Activated T-helper 2 cell treated with anti-CD3 and anti-CD28 coated beads, Interferon-gamma antibody, Interleukin-2, Interleukin-4, amounts not matched to agents 10 μg/mL and 5 μg/mL and 100 μg/mL, durations not matched to agents 14 hours and 24 hours and 36 hours (primary cell): ENCODE measurements around the gene TACC3. TPM values are rescaled to one million over a fixed set of nuclear protein-coding genes. Genes with fewer than 3 reads are reported as not detected.

Experiments
- DNase-seq: peaks from one replicate; pipeline ENCODE4 v3.0.0; 2021; ENCODE audit warnings: low spot score
- H3K27ac Mint-ChIP-seq: one replicate; pipeline ENCODE4 v1.8.0; 2021; ENCODE audit warnings: mixed read lengths
- H3K27me3 Mint-ChIP-seq: one replicate; pipeline ENCODE4 v1.8.0; 2021; ENCODE audit warnings: low read depth, mixed read lengths
- H3K36me3 Mint-ChIP-seq: one replicate; pipeline ENCODE4 v1.8.0; 2021; ENCODE audit warnings: low read depth, mixed read lengths
- H3K4me1 Mint-ChIP-seq: one replicate; pipeline ENCODE4 v1.8.0; 2021; ENCODE audit warnings: low read depth, mixed read lengths
- H3K4me3 Mint-ChIP-seq: one replicate; pipeline ENCODE4 v1.8.0; 2021; ENCODE audit warnings: low read depth, mild to moderate bottlenecking, moderate library complexity, mixed read lengths
- H3K9me3 Mint-ChIP-seq: one replicate; pipeline ENCODE4 v1.8.0; 2021; ENCODE audit warnings: mixed read lengths
- intact Hi-C: fragments of 100-400 bp; cut with micrococcal nuclease; formaldehyde crosslinking; loops from one replicate; pipeline ENCODE4 v1.15.1; 2023
- total RNA-seq: library from RNA; stranded (reverse); gene quantifications from 2 replicates; pipeline ENCODE4 v1.2.3, GENCODE V29; 2022

TACC3 gene
- total RNA-seq, 1 donor from 2014 or later: 137 TPM

DNA sequence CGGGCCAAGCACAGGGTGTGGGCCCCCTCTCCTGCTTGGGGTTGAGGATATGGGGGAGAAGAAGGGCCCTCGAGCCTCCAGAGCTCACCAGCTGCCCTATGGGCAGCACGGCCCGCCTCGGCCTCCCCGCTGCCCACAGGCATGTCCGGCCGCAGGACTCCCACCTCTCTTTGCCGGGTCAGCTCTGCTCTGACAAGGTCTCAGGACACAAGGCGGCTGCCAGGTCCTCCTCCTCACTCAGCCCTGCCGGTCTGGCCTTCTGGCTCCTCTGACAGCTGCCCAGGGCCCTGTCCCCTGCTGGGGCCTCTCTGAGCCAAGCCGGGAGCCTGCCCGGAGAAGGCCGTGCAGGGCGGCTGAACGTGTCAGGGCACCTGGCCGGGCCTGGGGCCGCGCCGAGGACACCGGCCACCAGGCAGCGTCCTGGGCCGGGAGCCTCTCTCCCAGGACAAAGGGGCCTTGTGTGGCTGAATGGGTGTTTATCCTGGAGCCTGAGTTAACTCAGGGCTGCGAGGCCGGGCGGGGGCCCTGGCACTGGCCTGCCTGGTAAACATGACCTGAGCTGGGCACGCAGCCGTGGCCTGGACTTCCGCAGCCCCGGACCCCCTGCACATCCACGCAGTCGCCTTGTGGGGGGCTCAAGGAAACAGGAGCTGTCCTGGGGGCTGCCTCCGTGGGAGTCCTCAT is 25.7 kb downstream of the TACC3 start:
- intact Hi-C loops: loop anchor here (2.0 kb wide), 1 partner anchor 152 kb away; no protein-coding TSS in a partner anchor

GRCh38 chr4:1747603-1747967 is 26.3 kb downstream of the TACC3 start:
- no peak overlapping the region for H3K27ac Mint-ChIP-seq
- intact Hi-C loops: loop anchor here (2.0 kb wide), 1 partner anchor 151 kb away; no protein-coding TSS in a partner anchor
- no peaks in the 10 kb centered on the region for H3K4me1 Mint-ChIP-seq
- peaks cover 19% of the 10 kb centered on the region for H3K36me3 Mint-ChIP-seq
- no peaks in the 10 kb centered on the region for H3K9me3 Mint-ChIP-seq
- no peak overlapping the region for H3K4me3 Mint-ChIP-seq
- H3K27me3 Mint-ChIP-seq: no peaks in the 10 kb centered on the region
- DNase-seq: no peak

More for the DNA sequence above, 25.7 kb downstream of the TACC3 start:
- no peaks in the 10 kb centered on the region for H3K9me3 Mint-ChIP-seq
- H3K4me3 Mint-ChIP-seq: no peak overlapping the region
- H3K36me3 Mint-ChIP-seq: peaks cover 22% of the 10 kb centered on the region
- no peaks in the 10 kb centered on the region for H3K27me3 Mint-ChIP-seq
- no peaks in the 10 kb centered on the region for H3K4me1 Mint-ChIP-seq
- no peak overlapping the region for H3K27ac Mint-ChIP-seq
- no peak for DNase-seq

GRCh38 chr4:1748465-1748995 is 27.2 kb downstream of the TACC3 start:
- Mint-ChIP-seq H3K4me1 (no peaks in the 10 kb centered on the region), H3K27ac (no peak overlapping the region), H3K4me3 (no peak overlapping the region), H3K9me3 (no peaks in the 10 kb centered on the region), H3K36me3 (peaks cover 16% of the 10 kb centered on the region), H3K27me3 (no peaks in the 10 kb centered on the region)
- intact Hi-C loops: loop anchor here (1.0 kb wide), 1 partner anchor 62 kb away; no protein-coding TSS in a partner anchor
- DNase-seq: peak; percentile 73

DNA sequence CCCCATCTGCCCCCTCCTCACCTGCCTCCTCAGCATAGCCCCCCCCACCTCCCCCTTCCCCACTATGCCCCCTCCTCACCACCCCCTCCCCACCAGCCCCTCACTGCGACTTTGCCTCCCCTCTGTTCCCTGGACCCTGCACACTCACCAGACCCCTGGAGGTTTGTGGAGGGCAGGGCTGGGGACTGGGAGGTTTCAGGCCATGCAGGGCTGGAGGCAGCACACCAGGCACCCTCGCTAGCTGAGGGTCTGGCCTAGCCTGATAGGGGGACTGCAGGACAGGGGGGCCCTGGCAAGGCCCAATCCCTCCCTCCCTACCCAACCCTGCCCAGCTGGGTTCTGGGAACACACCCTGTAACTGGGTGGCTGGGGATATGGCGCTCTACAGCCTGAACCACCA is 28.0 kb downstream of the TACC3 start:
- intact Hi-C loops: no loop called here
- no peak overlapping the region for H3K4me3 Mint-ChIP-seq
- H3K27ac Mint-ChIP-seq: no peak overlapping the region
- no peaks in the 10 kb centered on the region for H3K4me1 Mint-ChIP-seq
- no peaks in the 10 kb centered on the region for H3K9me3 Mint-ChIP-seq
- no peak for DNase-seq
- no peaks in the 10 kb centered on the region for H3K27me3 Mint-ChIP-seq
- H3K36me3 Mint-ChIP-seq: peaks cover 8% of the 10 kb centered on the region

GRCh38 chr4:1749826-1750225 is 28.5 kb downstream of the TACC3 start:
- DNase-seq: no peak
- no peak overlapping the region for H3K27ac Mint-ChIP-seq
- H3K27me3 Mint-ChIP-seq: no peaks in the 10 kb centered on the region
- H3K4me3 Mint-ChIP-seq: no peak overlapping the region
- H3K4me1 Mint-ChIP-seq: no peaks in the 10 kb centered on the region
- peaks cover 6% of the 10 kb centered on the region for H3K36me3 Mint-ChIP-seq
- intact Hi-C loops: no loop called here
- H3K9me3 Mint-ChIP-seq: no peaks in the 10 kb centered on the region

- H3K27me3 Mint-ChIP-seq: no peaks in the 10 kb centered on the region
- intact Hi-C loops: no loop called here
- no peaks in the 10 kb centered on the region for H3K4me1 Mint-ChIP-seq
- no peaks in the 10 kb centered on the region for H3K36me3 Mint-ChIP-seq
- DNase-seq: no peak
- H3K4me3 Mint-ChIP-seq: no peak overlapping the region
- H3K9me3 Mint-ChIP-seq: no peaks in the 10 kb centered on the region
- H3K27ac Mint-ChIP-seq: peak overlapping the region; percentile 58
Observed at GRCh38 chr4:1750381-1751154, 29.2 kb downstream of the TACC3 start.

- no peaks in the 10 kb centered on the region for H3K36me3 Mint-ChIP-seq
- H3K27ac Mint-ChIP-seq: no peak overlapping the region
- H3K9me3 Mint-ChIP-seq: no peaks in the 10 kb centered on the region
- H3K4me3 Mint-ChIP-seq: no peak overlapping the region
- no peaks in the 10 kb centered on the region for H3K27me3 Mint-ChIP-seq
- H3K4me1 Mint-ChIP-seq: no peaks in the 10 kb centered on the region
- intact Hi-C loops: no loop called here
- no peak for DNase-seq
Observed at GRCh38 chr4:1751155-1751918, 30.0 kb downstream of the TACC3 start.

- Mint-ChIP-seq H3K36me3 (no peaks in the 10 kb centered on the region), H3K27me3 (no peaks in the 10 kb centered on the region), H3K4me1 (no peaks in the 10 kb centered on the region), H3K4me3 (no peak overlapping the region), H3K27ac (no peak overlapping the region), H3K9me3 (no peaks in the 10 kb centered on the region)
- no peak for DNase-seq
- intact Hi-C loops: no loop called here
Observed at GRCh38 chr4:1751919-1752283, 30.6 kb downstream of the TACC3 start.

DNA sequence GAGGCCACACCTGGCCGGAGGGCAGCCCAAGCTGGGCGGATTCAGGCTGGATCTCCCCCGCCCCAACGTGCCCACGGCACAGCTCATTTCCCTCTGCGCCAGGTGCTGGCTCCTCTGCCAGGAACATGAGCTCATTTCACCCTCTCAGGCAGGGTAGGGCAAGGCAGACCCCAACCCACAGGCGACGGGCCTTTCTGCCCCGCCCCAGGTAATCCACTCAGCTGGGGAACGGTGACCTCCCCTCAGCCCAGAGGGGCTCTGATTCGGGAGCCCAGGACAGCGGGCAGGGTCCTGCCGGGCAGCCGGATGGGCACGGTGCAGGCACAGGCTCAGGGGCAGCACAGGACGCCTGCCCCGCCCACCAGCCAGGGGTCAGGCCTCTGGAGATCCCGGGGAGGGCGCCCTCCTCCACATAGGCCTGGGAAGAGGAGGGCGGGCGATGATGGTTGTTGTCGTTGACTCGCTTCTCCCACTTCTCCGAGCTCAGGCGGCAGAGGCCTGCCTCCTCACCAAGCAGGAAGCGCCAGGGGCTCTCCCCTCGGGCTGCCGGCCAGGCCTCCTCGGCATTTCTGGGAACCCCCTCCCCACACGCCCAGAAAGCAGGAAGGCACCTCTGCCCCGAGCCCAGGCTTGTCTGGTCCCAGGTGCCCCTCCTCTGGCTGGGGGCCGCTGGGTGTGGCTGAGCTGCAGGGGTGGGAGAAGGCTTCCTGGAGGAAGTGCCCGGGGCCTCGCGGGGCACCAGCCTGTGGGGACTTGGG is 31.1 kb downstream of the TACC3 start:
- H3K36me3 Mint-ChIP-seq: no peaks in the 10 kb centered on the region
- H3K4me3 Mint-ChIP-seq: no peak overlapping the region
- H3K4me1 Mint-ChIP-seq: no peaks in the 10 kb centered on the region
- intact Hi-C loops: no loop called here
- H3K27ac Mint-ChIP-seq: peak overlapping the region; percentile 55
- no peaks in the 10 kb centered on the region for H3K9me3 Mint-ChIP-seq
- peak; percentile 18 for DNase-seq
- no peaks in the 10 kb centered on the region for H3K27me3 Mint-ChIP-seq

- no peak for DNase-seq
- Mint-ChIP-seq H3K27ac (peak overlapping the region; percentile 55), H3K36me3 (no peaks in the 10 kb centered on the region), H3K27me3 (no peaks in the 10 kb centered on the region), H3K4me3 (no peak overlapping the region), H3K9me3 (no peaks in the 10 kb centered on the region), H3K4me1 (no peaks in the 10 kb centered on the region)
- intact Hi-C loops: no loop called here
Observed at GRCh38 chr4:1753294-1753696, 32.0 kb downstream of the TACC3 start.

GRCh38 chr4:1753697-1754311 is 32.5 kb downstream of the TACC3 start:
- H3K27ac Mint-ChIP-seq: no peak overlapping the region
- intact Hi-C loops: no loop called here

DNA sequence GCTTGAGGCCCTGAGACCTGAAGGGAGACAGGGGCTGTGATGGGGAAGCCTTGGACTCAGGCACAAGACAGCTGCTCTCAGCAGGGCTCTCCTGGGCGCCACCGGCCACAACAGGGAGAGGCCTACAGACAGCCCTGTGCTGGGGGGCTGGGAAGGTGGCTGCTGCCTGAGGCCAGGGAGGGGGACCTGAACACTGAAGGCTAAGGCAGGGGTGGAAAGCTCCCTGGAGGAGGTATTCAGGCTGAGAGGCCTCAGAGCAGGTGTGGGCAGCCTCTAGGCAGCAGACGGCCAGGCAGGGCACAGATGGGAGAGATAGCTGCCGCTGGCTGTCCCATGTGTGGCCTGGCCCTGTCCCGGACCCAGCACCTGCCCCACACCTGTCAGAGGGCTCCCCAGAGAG is 33.0 kb downstream of the TACC3 start:
- DNase-seq: no peak
- Mint-ChIP-seq H3K4me3 (no peak overlapping the region), H3K27me3 (no peaks in the 10 kb centered on the region), H3K9me3 (no peaks in the 10 kb centered on the region), H3K27ac (no peak overlapping the region), H3K36me3 (no peaks in the 10 kb centered on the region), H3K4me1 (no peaks in the 10 kb centered on the region)
- intact Hi-C loops: no loop called here

More at GRCh38 chr4:1753697-1754311, 32.5 kb downstream of the TACC3 start:
- Mint-ChIP-seq H3K4me3 (no peak overlapping the region), H3K27me3 (no peaks in the 10 kb centered on the region), H3K9me3 (no peaks in the 10 kb centered on the region), H3K36me3 (no peaks in the 10 kb centered on the region), H3K4me1 (no peaks in the 10 kb centered on the region)
- no peak for DNase-seq
